Measurements from ENCODE around the gene PCDH9. TPM values are rescaled to one million over a fixed set of nuclear protein-coding genes. Genes with fewer than 3 reads are reported as not detected.

PCDH9 gene
- polyA plus RNA-seq, 3 donors: 0.03 TPM; not detected in 1

GRCh38 chr13:66305961-66306617 is 924.0 kb downstream of the PCDH9 start:
- H3K4me3 Mint-ChIP-seq: no peak overlapping the region
- DNase-seq: no peak
- H3K27me3 ChIP-seq (ENCODE audit: control insufficient read depth in 2 of 2, insufficient read depth in 2 of 2, low read length in 2 of 2): no peaks in the 10 kb centered on the region

GRCh38 chr13:66301482-66301881 is 928.7 kb downstream of the PCDH9 start:
- no peak overlapping the region for H3K4me3 ChIP-seq (replicated peaks in 1 of 3; ENCODE audit: low read depth in 2 of 3, low read length in 3 of 3)
- H3K9ac ChIP-seq (ENCODE audit: insufficient read depth, low read length, poor library complexity, severe bottlenecking): no peak overlapping the region
- no peaks in the 10 kb centered on the region for H3K4me1 ChIP-seq (ENCODE audit: control insufficient read depth in 1 of 2, insufficient read depth in 2 of 2, low read length in 2 of 2)
- no peak overlapping the region for H3K4me3 Mint-ChIP-seq
- H3K27ac ChIP-seq (ENCODE audit: low read depth in 1 of 2, low read length in 2 of 2): no peak overlapping the region
- no peaks in the 10 kb centered on the region for H3K36me3 ChIP-seq (replicated peaks in 1 of 2; ENCODE audit: control insufficient read depth in 1 of 2, insufficient read depth in 2 of 2, low read length in 2 of 2)
- TF ChIP-seq CTCF (IDR thresholded peaks at IDR 0.05): no peak
- H3K27me3 ChIP-seq (ENCODE audit: control insufficient read depth in 2 of 2, insufficient read depth in 2 of 2, low read length in 2 of 2): no peaks in the 10 kb centered on the region
- no peaks in the 10 kb centered on the region for H3K79me2 ChIP-seq (ENCODE audit: insufficient read depth, low read length)
- no peaks in the 10 kb centered on the region for H4K20me1 ChIP-seq (ENCODE audit: insufficient read depth, low read length)
- H3K4me1 Mint-ChIP-seq: no peaks in the 10 kb centered on the region
- intact Hi-C loops (cut with micrococcal nuclease): no loop called here
- no peak overlapping the region for H3K4me2 ChIP-seq (replicated peaks; ENCODE audit: extremely low read depth, low read length, poor library complexity, severe bottlenecking)
- DNase-seq: no peak
- no peaks in the 10 kb centered on the region for H3K36me3 Mint-ChIP-seq
- no peak overlapping the region for H2AFZ ChIP-seq (ENCODE audit: insufficient read depth, low read depth, low read length, poor library complexity, severe bottlenecking)
- H3K9me3 ChIP-seq (replicated peaks in 1 of 2; ENCODE audit: control insufficient read depth in 1 of 2, insufficient read depth in 1 of 2, low read length in 2 of 2): peaks cover 0 to 3% of the 10 kb centered on the region in 2 donors
- peaks cover 0 to 5% (median 2%) of the 10 kb centered on the region in 7 donors for H3K9me3 Mint-ChIP-seq
- no peak overlapping the region for H3K27ac Mint-ChIP-seq
- no peaks in the 10 kb centered on the region for H3K27me3 Mint-ChIP-seq (ENCODE audit: low read depth in 3 of 3)

More at GRCh38 chr13:66305961-66306617, 924.0 kb downstream of the PCDH9 start:
- no peak overlapping the region for H2AFZ ChIP-seq (ENCODE audit: insufficient read depth, low read depth, low read length, poor library complexity, severe bottlenecking)
- Mint-ChIP-seq H3K4me1 (no peaks in the 10 kb centered on the region), H3K9me3 (peaks cover 0 to 4% (median 0%) of the 10 kb centered on the region in 7 donors), H3K27me3 (ENCODE audit: low read depth in 3 of 3) (no peaks in the 10 kb centered on the region), H3K27ac (no peak overlapping the region), H3K36me3 (no peaks in the 10 kb centered on the region)
- H3K4me1 ChIP-seq (ENCODE audit: control insufficient read depth in 1 of 2, insufficient read depth in 2 of 2, low read length in 2 of 2): no peaks in the 10 kb centered on the region
- H4K20me1 ChIP-seq (ENCODE audit: insufficient read depth, low read length): no peaks in the 10 kb centered on the region
- no peak for TF ChIP-seq CTCF (IDR thresholded peaks at IDR 0.05)
- H3K36me3 ChIP-seq (replicated peaks in 1 of 2; ENCODE audit: control insufficient read depth in 1 of 2, insufficient read depth in 2 of 2, low read length in 2 of 2): no peaks in the 10 kb centered on the region
- no peaks in the 10 kb centered on the region for H3K79me2 ChIP-seq (ENCODE audit: insufficient read depth, low read length)
- H3K9ac ChIP-seq (ENCODE audit: insufficient read depth, low read length, poor library complexity, severe bottlenecking): no peak overlapping the region
- WGBS (ENCODE audit: insufficient coverage): no CpG with 5 or more reads among the region's 5 CpGs
- intact Hi-C loops (cut with micrococcal nuclease): no loop called here
- H3K27ac ChIP-seq (ENCODE audit: low read depth in 1 of 2, low read length in 2 of 2): no peak overlapping the region
- no peak overlapping the region for H3K4me3 ChIP-seq (replicated peaks in 1 of 3; ENCODE audit: low read depth in 2 of 3, low read length in 3 of 3)
- H3K9me3 ChIP-seq (replicated peaks in 1 of 2; ENCODE audit: control insufficient read depth in 1 of 2, insufficient read depth in 1 of 2, low read length in 2 of 2): no peaks in the 10 kb centered on the region
- H3K4me2 ChIP-seq (replicated peaks; ENCODE audit: extremely low read depth, low read length, poor library complexity, severe bottlenecking): no peak overlapping the region
